HAP-1 (cell line): Measurements from ENCODE around the gene ZXDC.

Experiments used
- DNase-seq, 2 experiments: peaks; one replicate each; pipeline ENCODE4 v3.0.0-alpha.2; 2016 to 2020; ENCODE audit warnings: low spot score in 2 of 2
- H3K27me3 ChIP-seq: fragments of 250-450 bp; sonication (Bioruptor Pico); 2 replicates; pipeline ENCODE4 v1.5.1; 2020; ENCODE audit warnings: low read depth, mild to moderate bottlenecking, moderate library complexity
- H3K36me3 ChIP-seq: fragments of 250-450 bp; sonication (Bioruptor Pico); replicated peaks from 2 replicates; pipeline ENCODE4 v1.5.1; 2020; ENCODE audit warnings: mild to moderate bottlenecking
- H3K4me1 ChIP-seq: fragments of 250-450 bp; sonication (Bioruptor Pico); 2 replicates; pipeline ENCODE4 v1.5.1; 2020; ENCODE audit warnings: mild to moderate bottlenecking
- H3K4me3 ChIP-seq: fragments of 250-450 bp; sonication (Bioruptor Pico); 2 replicates; pipeline ENCODE4 v1.5.1; 2020; ENCODE audit warnings: mild to moderate bottlenecking, moderate library complexity
- H3K9me3 ChIP-seq: fragments of 250-450 bp; sonication (Bioruptor Pico); 2 replicates; pipeline ENCODE4 v1.5.1; 2020; ENCODE audit warnings: mild to moderate bottlenecking, moderate library complexity
- in situ Hi-C: fragments of 300-500 bp; cut with MboI; formaldehyde crosslinking; loops from 3 replicates; pipeline ENCODE4 v1.14.3; 2020; ENCODE audit warnings: low sequenced_read_pairs, inconsistent platforms, mixed read lengths

ZXDC gene

GRCh38 chr3:126465928-126466544 lies 9.7 kb downstream of the ZXDC start:
- H3K36me3 ChIP-seq: peaks cover 94% of the 10 kb centered on the region
- no peaks in the 10 kb centered on the region for H3K4me1 ChIP-seq
- in situ Hi-C loops: no loop called here
- no peaks in the 10 kb centered on the region for H3K9me3 ChIP-seq
- no peaks in the 10 kb centered on the region for H3K27me3 ChIP-seq
- no peak for DNase-seq
- no peak overlapping the region for H3K4me3 ChIP-seq

GRCh38 chr3:126464997-126465396 lies 10.7 kb downstream of the ZXDC start:
- Histone ChIP-seq H3K4me3 (no peak overlapping the region), H3K4me1 (no peaks in the 10 kb centered on the region), H3K36me3 (peaks cover 92% of the 10 kb centered on the region), H3K9me3 (no peaks in the 10 kb centered on the region), H3K27me3 (no peaks in the 10 kb centered on the region)
- in situ Hi-C loops: no loop called here
- DNase-seq: no peak

GRCh38 chr3:126464494-126464893 lies 11.2 kb downstream of the ZXDC start:
- in situ Hi-C loops: no loop called here
- no peak for DNase-seq
- H3K4me3 ChIP-seq: no peak overlapping the region
- H3K9me3 ChIP-seq: no peaks in the 10 kb centered on the region
- H3K4me1 ChIP-seq: no peaks in the 10 kb centered on the region
- H3K27me3 ChIP-seq: no peaks in the 10 kb centered on the region
- H3K36me3 ChIP-seq: peaks cover 92% of the 10 kb centered on the region

- Histone ChIP-seq H3K9me3 (no peaks in the 10 kb centered on the region), H3K36me3 (peaks cover 92% of the 10 kb centered on the region), H3K4me3 (no peak overlapping the region), H3K27me3 (no peaks in the 10 kb centered on the region), H3K4me1 (no peaks in the 10 kb centered on the region)
- in situ Hi-C loops: no loop called here
- no peak for DNase-seq
These were observed 11.6 kb downstream of the ZXDC start for GRCh38 chr3:126464093-126464492.

- H3K36me3 ChIP-seq: peaks cover 92% of the 10 kb centered on the region
- no peaks in the 10 kb centered on the region for H3K9me3 ChIP-seq
- no peaks in the 10 kb centered on the region for H3K27me3 ChIP-seq
- no peak overlapping the region for H3K4me3 ChIP-seq
- H3K4me1 ChIP-seq: no peaks in the 10 kb centered on the region
- DNase-seq: no peak
- in situ Hi-C loops: no loop called here
These were observed 12.2 kb downstream of the ZXDC start for GRCh38 chr3:126463521-126463920.

- Histone ChIP-seq H3K9me3 (no peaks in the 10 kb centered on the region), H3K4me3 (no peak overlapping the region), H3K27me3 (no peaks in the 10 kb centered on the region), H3K36me3 (peaks cover 88% of the 10 kb centered on the region), H3K4me1 (no peaks in the 10 kb centered on the region)
- in situ Hi-C loops: no loop called here
- DNase-seq: no peak
These were observed 14.1 kb downstream of the ZXDC start for GRCh38 chr3:126461450-126462070.

- DNase-seq: no peak
- in situ Hi-C loops: no loop called here
- Histone ChIP-seq H3K4me1 (no peaks in the 10 kb centered on the region), H3K9me3 (no peaks in the 10 kb centered on the region), H3K36me3 (peaks cover 81% of the 10 kb centered on the region), H3K27me3 (no peaks in the 10 kb centered on the region), H3K4me3 (no peak overlapping the region)
These were observed 15.3 kb downstream of the ZXDC start for GRCh38 chr3:126460381-126460780.

GRCh38 chr3:126459763-126460127 lies 15.9 kb downstream of the ZXDC start:
- in situ Hi-C loops: no loop called here
- peaks cover 78% of the 10 kb centered on the region for H3K36me3 ChIP-seq
- no peak overlapping the region for H3K4me3 ChIP-seq
- no peak for DNase-seq
- H3K4me1 ChIP-seq: no peaks in the 10 kb centered on the region; the same call in 1 of the 2 replicates
- H3K27me3 ChIP-seq: no peaks in the 10 kb centered on the region
- no peaks in the 10 kb centered on the region for H3K9me3 ChIP-seq

- Histone ChIP-seq H3K36me3 (peaks cover 78% of the 10 kb centered on the region), H3K4me3 (no peak overlapping the region), H3K27me3 (no peaks in the 10 kb centered on the region), H3K4me1 (peaks cover 1% of the 10 kb centered on the region; the same call in 1 of the 2 replicates), H3K9me3 (no peaks in the 10 kb centered on the region)
- in situ Hi-C loops: no loop called here
- no peak for DNase-seq
These were observed 16.5 kb downstream of the ZXDC start for GRCh38 chr3:126459111-126459762.

GRCh38 chr3:126456766-126457388 lies 18.8 kb downstream of the ZXDC start:
- Histone ChIP-seq H3K36me3 (peaks cover 67% of the 10 kb centered on the region), H3K27me3 (no peaks in the 10 kb centered on the region), H3K9me3 (no peaks in the 10 kb centered on the region), H3K4me1 (peaks cover 12% of the 10 kb centered on the region), H3K4me3 (no peak overlapping the region)
- in situ Hi-C loops: no loop called here
- DNase-seq: no peak

- no peak for DNase-seq
- in situ Hi-C loops: no loop called here
- H3K27me3 ChIP-seq: no peaks in the 10 kb centered on the region
- H3K4me3 ChIP-seq: no peak overlapping the region
- H3K9me3 ChIP-seq: no peaks in the 10 kb centered on the region
- peaks cover 12% of the 10 kb centered on the region for H3K4me1 ChIP-seq
- H3K36me3 ChIP-seq: peaks cover 65% of the 10 kb centered on the region
These were observed 19.5 kb downstream of the ZXDC start for GRCh38 chr3:126456211-126456610.

GRCh38 chr3:126454437-126455198 lies 21.1 kb downstream of the ZXDC start:
- Histone ChIP-seq H3K4me3 (no peak overlapping the region), H3K27me3 (no peaks in the 10 kb centered on the region), H3K9me3 (no peaks in the 10 kb centered on the region), H3K4me1 (peaks cover 12% of the 10 kb centered on the region), H3K36me3 (peaks cover 55% of the 10 kb centered on the region)
- in situ Hi-C loops: no loop called here
- DNase-seq: no peak

- no peak for DNase-seq
- Histone ChIP-seq H3K9me3 (no peaks in the 10 kb centered on the region), H3K4me1 (peaks cover 12% of the 10 kb centered on the region), H3K27me3 (no peaks in the 10 kb centered on the region), H3K4me3 (no peak overlapping the region), H3K36me3 (peaks cover 49% of the 10 kb centered on the region)
- in situ Hi-C loops: no loop called here
These were observed 21.7 kb downstream of the ZXDC start for GRCh38 chr3:126454025-126454424.
